Measurements from ENCODE around the gene PTPRA. TPM values are rescaled to one million over a fixed set of nuclear protein-coding genes. Genes with fewer than 3 reads are reported as not detected.

Gene PTPRA
- total and polyA plus RNA-seq, 10 of the 15 experiments (the other 5 are each of a cell fraction or from before 2014, with no cell fraction given) = 3.9 to 62.1 (median 34.6) TPM

- no peak for TF ChIP-seq SMARCA5 (IDR thresholded peaks at IDR 0.05)
- no TSS peak for BruUV-seq (replicated peaks)
- in situ Hi-C loops (cut with MboI) (no loop called here), intact Hi-C loops (cut with micrococcal nuclease; ENCODE audit: unreplicated experiment) (no loop called here)
- H4K20me1 ChIP-seq (ENCODE audit: control insufficient read depth, insufficient read depth) = no peaks in the 10 kb centered on the region
- SMC1A ChIA-PET (ENCODE audit: uncharacterized antibody, unreplicated experiment) = interaction anchor here (0.7 kb wide), 1 partner anchor 52 kb away, joined by 3 read pairs; no protein-coding TSS in a partner anchor
- H2AFZ ChIP-seq (ENCODE audit: control insufficient read depth, low read depth, low read length) = no peak overlapping the region
- no peak overlapping the region for H3K4me3 ChIP-seq
- POLR2A ChIA-PET = interaction anchor here (0.6 kb wide), 1 partner anchor 880 kb away, joined by 4 read pairs; no protein-coding TSS in a partner anchor
- H3K4me1 ChIP-seq (ENCODE audit: control insufficient read depth, insufficient read depth, low read length) = no peaks in the 10 kb centered on the region
- H3K79me2 ChIP-seq (ENCODE audit: control insufficient read depth, insufficient read depth, low read length) = no peaks in the 10 kb centered on the region
- CTCF ChIA-PET = interaction anchor here (1.3 kb wide), 1 partner anchor 13 kb away, joined by 6 read pairs; no protein-coding TSS in a partner anchor
- ATAC-seq = no peak
- FAIRE-seq = no peak
- no peaks in the 10 kb centered on the region for H3K9me3 ChIP-seq (replicated peaks; ENCODE audit: control insufficient read depth, insufficient read depth, low read length)
- no peak overlapping the region for H3K9ac ChIP-seq (ENCODE audit: control insufficient read depth, insufficient read depth, low read length)
- H3K36me3 ChIP-seq (ENCODE audit: control insufficient read depth in 2 of 2, insufficient read depth in 2 of 2, low read length in 1 of 2) = peaks cover 0 to 13% of the 10 kb centered on the region in 2 experiments
- 88% methylated on average over 7 of the region's 7 CpGs for whole genome bisulfite sequencing (ENCODE audit: insufficient coverage, insufficient replicate concordance, low lambda C conversion rate, missing lambda C conversion rate)
- H3K27me3 ChIP-seq (replicated peaks in 1 of 2; ENCODE audit: control insufficient read depth in 2 of 2, insufficient read depth in 2 of 2, low read length in 1 of 2) = no peaks in the 10 kb centered on the region
- RAD21 ChIA-PET (ENCODE audit: unreplicated experiment) = no interaction called here
- no peak overlapping the region for H3K4me2 ChIP-seq (ENCODE audit: control insufficient read depth, insufficient read depth)
- DNase-seq (ENCODE audit: low read depth, low spot score) = no peak
- no peak overlapping the region for H3K27ac ChIP-seq (ENCODE audit: control insufficient read depth, insufficient read depth)
Measured at GRCh38 chr20:3014179-3014578, 140.9 kb downstream of the PTPRA start.

- no peak for DNase-seq (ENCODE audit: low read depth, low spot score)
- Histone ChIP-seq H3K36me3 (ENCODE audit: control insufficient read depth in 2 of 2, insufficient read depth in 2 of 2, low read length in 1 of 2) (peaks cover 0 to 8% of the 10 kb centered on the region in 2 experiments), H3K27ac (ENCODE audit: control insufficient read depth, insufficient read depth) (no peak overlapping the region), H3K79me2 (ENCODE audit: control insufficient read depth, insufficient read depth, low read length) (no peaks in the 10 kb centered on the region), H3K4me3 (no peak overlapping the region), H3K4me1 (ENCODE audit: control insufficient read depth, insufficient read depth, low read length) (no peaks in the 10 kb centered on the region), H3K27me3 (replicated peaks in 1 of 2; ENCODE audit: control insufficient read depth in 2 of 2, insufficient read depth in 2 of 2, low read length in 1 of 2) (no peaks in the 10 kb centered on the region), H2AFZ (ENCODE audit: control insufficient read depth, low read depth, low read length) (no peak overlapping the region), H4K20me1 (ENCODE audit: control insufficient read depth, insufficient read depth) (no peaks in the 10 kb centered on the region), H3K9ac (ENCODE audit: control insufficient read depth, insufficient read depth, low read length) (no peak overlapping the region), H3K4me2 (ENCODE audit: control insufficient read depth, insufficient read depth) (no peak overlapping the region), H3K9me3 (replicated peaks; ENCODE audit: control insufficient read depth, insufficient read depth, low read length) (no peaks in the 10 kb centered on the region)
- RAD21 ChIA-PET (ENCODE audit: unreplicated experiment) = interaction anchor here (0.9 kb wide), 1 partner anchor 14 kb away, joined by 3 read pairs; no protein-coding TSS in a partner anchor
- 25% methylated on average over 3 of the region's 3 CpGs for WGBS (ENCODE audit: insufficient coverage, insufficient replicate concordance, low lambda C conversion rate, missing lambda C conversion rate)
- intact Hi-C loops (cut with micrococcal nuclease; ENCODE audit: unreplicated experiment) = no loop called here
- SMC1A ChIA-PET (ENCODE audit: uncharacterized antibody, unreplicated experiment) = interaction anchor here (0.7 kb wide), 2 partner anchors 52 to 914 kb away, joined by 3 read pairs; no protein-coding TSS in a partner anchor
- no peak for ATAC-seq
- in situ Hi-C loops (cut with MboI) = no loop called here
- FAIRE-seq = no peak
- CTCF ChIA-PET = interaction anchor here (0.6 to 1.3 kb wide), 3 partner anchors 14 to 204 kb away, joined by 3 to 6 read pairs (median 4); no protein-coding TSS in a partner anchor
- POLR2A ChIA-PET = interaction anchor here (0.7 kb wide), 1 partner anchor 275 kb away, joined by 5 read pairs; no protein-coding TSS in a partner anchor
- BruUV-seq (replicated peaks) = no TSS peak
- TF ChIP-seq SPI1 (IDR thresholded peaks at IDR 0.05; ENCODE audit: borderline replicate concordance, insufficient read depth, low read depth, low read length) (no peak), CEBPB (IDR thresholded peaks at IDR 0.05; ENCODE audit: borderline replicate concordance in 1 of 2, low read depth in 2 of 2, low read length in 2 of 2) (no peak), MYC (IDR thresholded peaks at IDR 0.05; ENCODE audit: insufficient read depth, insufficient read length, insufficient replicate concordance, low read length, severe bottlenecking) (no peak), ZBED1 (IDR thresholded peaks at IDR 0.05; ENCODE audit: borderline replicate concordance) (no peak), PRDM15 (CRISPR knock-in tag; IDR thresholded peaks at IDR 0.05) (no peak), ELK1 (IDR thresholded peaks at IDR 0.05; ENCODE audit: low read depth, low read length) (no peak), STAT3 (IDR thresholded peaks at IDR 0.05; ENCODE audit: low read depth, low read length) (no peak), RB1 (IDR thresholded peaks at IDR 0.05; ENCODE audit: borderline replicate concordance) (no peak), WRNIP1 (IDR thresholded peaks at IDR 0.05; ENCODE audit: borderline replicate concordance, low read depth, low read length) (no peak), MYB (IDR thresholded peaks at IDR 0.05; ENCODE audit: borderline replicate concordance, low read depth, low read length) (no peak)
Measured at GRCh38 chr20:3014662-3015061, 141.4 kb downstream of the PTPRA start.
